HCT116 (cell line): ENCODE results near the gene ADGRA1.

Source experiments
- CTCF ChIP-seq, 3 experiments: fragments of 200-600 bp in 1 of 3; sonication (generic) in 1 of 3; IDR thresholded peaks in 2 of 3; conservative IDR thresholded peaks in 1 of 3; 2 replicates each; pipeline ENCODE4 v1.5.1; 2012 to 2017; ENCODE audit warnings: low read depth in 2 of 3, low read length in 2 of 3, antibody characterized with exemption in 1 of 3, borderline replicate concordance in 1 of 3, control low read depth in 1 of 3, mild to moderate bottlenecking in 1 of 3, mixed read lengths in 1 of 3, mixed run types in 1 of 3, moderate library complexity in 1 of 3; ENCODE audit not compliant: insufficient read depth in 1 of 3
- EZH2 ChIP-seq: fragments of 200-600 bp; sonication (generic); IDR thresholded peaks from 2 replicates; pipeline ENCODE4 v1.6.1; 2017; ENCODE audit warnings: antibody characterized with exemption, mixed run types
- EZH2phosphoT487 ChIP-seq: fragments of 200-600 bp; IDR thresholded peaks from 2 replicates; pipeline ENCODE4 v1.6.1; 2018; ENCODE audit warnings: antibody characterized with exemption, borderline replicate concordance
- MAX ChIP-seq: IDR thresholded peaks from 2 replicates; pipeline ENCODE4 v1.6.1; 2012
- POLR2A ChIP-seq: IDR thresholded peaks from 2 replicates; pipeline ENCODE4 v1.7.0; 2011; ENCODE audit warnings: borderline replicate concordance; ENCODE audit not compliant: insufficient read depth, insufficient read length; ENCODE audit errors: extremely low read depth
- SP1 ChIP-seq: IDR thresholded peaks from 2 replicates; pipeline ENCODE4 v1.6.1; 2012; ENCODE audit warnings: low read depth
- TCF7L2 ChIP-seq: IDR thresholded peaks from 2 replicates; pipeline ENCODE4 v1.7.0; 2011; ENCODE audit warnings: borderline replicate concordance, inconsistent platforms; ENCODE audit not compliant: insufficient read depth, insufficient read length; ENCODE audit errors: extremely low read depth
- ZBTB33 ChIP-seq: IDR thresholded peaks from 2 replicates; pipeline ENCODE4 v1.6.1; 2011; ENCODE audit warnings: mild to moderate bottlenecking, low read length, moderate library complexity; ENCODE audit not compliant: insufficient replicate concordance; ENCODE audit errors: extremely low read depth

GRCh38 chr10:133104963-133105640 lies 17.4 kb downstream of the ADGRA1 start:
- TF ChIP-seq TCF7L2 (no peak), POLR2A (no peak), CTCF (IDR thresholded peaks at IDR 0.05 in 2 of 3, conservative IDR thresholded peaks at IDR 0.05 in 1 of 3; ENCODE audit: borderline replicate concordance in 1 of 3, insufficient read depth in 1 of 3, low read depth in 2 of 3, low read length in 2 of 3) (no peak), ZBTB33 (no peak), EZH2 (no peak), MAX (no peak), EZH2phosphoT487 (no peak), SP1 (no peak)
